Hepatocyte (in vitro differentiated cells): ENCODE results near the gene NME9. TPM values are rescaled to one million over a fixed set of nuclear protein-coding genes. Genes with fewer than 3 reads are reported as not detected.

Experiments
- DNase-seq: peaks from one replicate; pipeline ENCODE4 v3.0.0-alpha.2; 2016; ENCODE audit warnings: low spot score
- H2AFZ ChIP-seq: fragments of 200-600 bp; sonication (generic); 2 replicates; pipeline ENCODE4 v1.6.0; 2016; ENCODE audit warnings: antibody characterized with exemption, mild to moderate bottlenecking
- H3K27ac ChIP-seq: fragments of 200-600 bp; sonication (generic); 2 replicates; pipeline ENCODE4 v1.5.1; 2016; ENCODE audit warnings: mild to moderate bottlenecking
- H3K27me3 ChIP-seq: fragments of 200-600 bp; sonication (generic); 2 replicates; pipeline ENCODE4 v1.6.1; 2016
- H3K36me3 ChIP-seq: fragments of 200-600 bp; sonication (generic); replicated peaks from 2 replicates; pipeline ENCODE4 v1.5.1; 2016; ENCODE audit warnings: low read depth; ENCODE audit not compliant: insufficient read depth
- H3K4me1 ChIP-seq: fragments of 200-600 bp; sonication (generic); 2 replicates; pipeline ENCODE4 v1.5.1; 2016; ENCODE audit warnings: mild to moderate bottlenecking, moderate library complexity; ENCODE audit not compliant: insufficient read depth
- H3K4me2 ChIP-seq: fragments of 200-600 bp; sonication (generic); 2 replicates; pipeline ENCODE4 v1.6.0; 2016
- H3K4me3 ChIP-seq: fragments of 200-600 bp; sonication (generic); 2 replicates; pipeline ENCODE4 v1.5.1; 2016; ENCODE audit warnings: mild to moderate bottlenecking
- H3K79me2 ChIP-seq: fragments of 200-600 bp; sonication (generic); 2 replicates; pipeline ENCODE4 v1.6.0; 2017; ENCODE audit warnings: mild to moderate bottlenecking
- H3K9me2 ChIP-seq: fragments of 200-600 bp; sonication (generic); replicated peaks from 2 replicates; pipeline ENCODE4 v1.6.0; 2017; ENCODE audit warnings: mild to moderate bottlenecking; ENCODE audit not compliant: insufficient read depth
- H3K9me3 ChIP-seq: fragments of 200-600 bp; sonication (generic); 2 replicates; pipeline ENCODE4 v1.5.1; 2016; ENCODE audit warnings: low read depth, mild to moderate bottlenecking
- H4K20me1 ChIP-seq: fragments of 200-600 bp; sonication (generic); 2 replicates; pipeline ENCODE4 v1.6.0; 2016; ENCODE audit warnings: mild to moderate bottlenecking; ENCODE audit not compliant: insufficient read depth, poor library complexity, severe bottlenecking
- CTCF ChIP-seq: fragments of 200-600 bp; sonication (generic); IDR thresholded peaks from 2 replicates; pipeline ENCODE4 v1.5.1; 2016; ENCODE audit warnings: antibody characterized with exemption, mild to moderate bottlenecking; ENCODE audit not compliant: poor library complexity
- EZH2 ChIP-seq: fragments of 200-600 bp; sonication (generic); IDR thresholded peaks from 2 replicates; pipeline ENCODE4 v1.6.1; 2016; ENCODE audit warnings: antibody characterized with exemption, mild to moderate bottlenecking, borderline replicate concordance
- EZH2phosphoT487 ChIP-seq: fragments of 200-600 bp; sonication (generic); IDR thresholded peaks from one replicate; pipeline ENCODE4 v1.6.1; 2018; ENCODE audit warnings: antibody characterized with exemption, mild to moderate bottlenecking, low read depth, moderate library complexity; ENCODE audit not compliant: unreplicated experiment, severe bottlenecking
- WGBS: methylation state at CpG from one replicate; pipeline ENCODE4 v1.1.6; 2016; ENCODE audit warnings: low lambda C conversion rate; ENCODE audit errors: missing lambda C conversion rate; 5-methylcytosine and 5-hydroxymethylcytosine counted together
- polyA plus RNA-seq: library from polyadenylated mRNA; unstranded; fragments of >200 nt; fragmentation: Nextera tagmentation; extraction: Ambion mirVana; gene quantifications from 2 replicates; pipeline ENCODE4 v1.2.1, GENCODE V29; 2016
- total RNA-seq: library from RNA; depleted of rRNA; stranded (reverse); fragments of >200 nt; gene quantifications from 2 replicates; pipeline ENCODE4 v1.2.3, GENCODE V29; 2014

NME9 gene
- total and polyA plus RNA-seq, 2 experiments from 2014 or later = 1.0 TPM; not detected in 1

- Histone ChIP-seq H3K27ac (no peak overlapping the region), H3K4me2 (no peak overlapping the region), H3K36me3 (no peaks in the 10 kb centered on the region), H2AFZ (no peak overlapping the region), H3K4me1 (no peaks in the 10 kb centered on the region), H3K4me3 (no peak overlapping the region), H3K9me2 (no peaks in the 10 kb centered on the region), H3K79me2 (no peaks in the 10 kb centered on the region), H3K27me3 (no peaks in the 10 kb centered on the region), H3K9me3 (no peaks in the 10 kb centered on the region), H4K20me1 (no peaks in the 10 kb centered on the region)
- WGBS = 94% methylated on average over 2 of the region's 2 CpGs
- DNase-seq = no peak
- no peak for TF ChIP-seq EZH2phosphoT487
Observed at GRCh38 chr3:138289260-138289659, 40.4 kb downstream of the NME9 start.

DNA sequence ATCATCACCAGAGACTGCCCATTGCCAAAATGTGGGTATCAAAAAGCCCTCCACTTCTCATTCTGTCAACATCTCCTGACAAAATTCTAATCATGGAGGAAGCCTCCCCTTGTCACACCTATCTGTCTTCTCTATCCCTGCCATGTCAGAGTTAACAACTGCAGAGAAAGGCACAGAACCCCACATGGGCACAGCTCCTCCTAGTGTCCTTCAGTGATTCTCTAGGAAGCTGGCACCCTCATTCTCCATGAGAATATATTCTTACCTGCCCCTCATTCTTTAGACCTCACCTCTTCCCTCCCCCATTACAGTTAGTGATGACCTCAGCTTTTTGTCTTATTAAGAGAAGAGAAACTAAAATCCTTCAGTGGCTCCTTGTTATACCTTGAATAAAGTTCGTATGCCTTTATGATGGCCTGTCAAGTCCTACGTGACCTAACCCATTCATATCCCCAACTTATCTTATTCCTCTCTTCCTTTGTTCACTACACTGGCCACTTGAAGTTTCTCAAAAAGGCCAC is 44.6 kb downstream of the NME9 start:
- Histone ChIP-seq H3K27ac (no peak overlapping the region), H3K27me3 (no peaks in the 10 kb centered on the region), H2AFZ (no peak overlapping the region), H3K4me3 (no peak overlapping the region), H3K36me3 (no peaks in the 10 kb centered on the region), H3K4me1 (no peaks in the 10 kb centered on the region), H4K20me1 (no peaks in the 10 kb centered on the region), H3K79me2 (no peaks in the 10 kb centered on the region), H3K9me3 (no peaks in the 10 kb centered on the region), H3K9me2 (no peaks in the 10 kb centered on the region), H3K4me2 (no peak overlapping the region)
- TF ChIP-seq EZH2 (no peak), CTCF (no peak), EZH2phosphoT487 (no peak)
- WGBS = 98% methylated on average over 2 of the region's 2 CpGs
- no peak for DNase-seq

DNA sequence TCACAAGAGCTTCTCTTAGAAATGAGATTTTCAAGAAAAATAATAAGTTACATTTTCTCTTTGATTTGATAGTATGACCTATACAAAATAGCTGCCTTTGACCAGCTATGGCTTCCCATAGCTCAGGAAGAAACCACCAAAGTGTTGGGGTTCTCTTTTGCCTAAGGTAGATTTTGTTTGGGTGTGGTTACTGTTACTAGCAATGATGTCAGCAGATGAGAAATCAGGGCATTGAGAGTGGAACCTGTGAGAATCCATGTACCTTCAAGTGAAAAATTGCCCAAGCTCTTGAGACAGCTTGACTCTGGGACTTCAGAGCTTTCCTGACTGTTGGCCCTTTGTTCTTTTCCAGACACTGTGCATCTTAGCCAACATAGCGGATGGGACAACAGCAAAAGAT is 45.6 kb downstream of the NME9 start:
- H3K9me3 ChIP-seq = no peaks in the 10 kb centered on the region
- no peaks in the 10 kb centered on the region for H3K79me2 ChIP-seq
- no peak overlapping the region for H3K4me2 ChIP-seq
- H3K36me3 ChIP-seq = no peaks in the 10 kb centered on the region
- no peak overlapping the region for H3K27ac ChIP-seq
- no peak for DNase-seq
- H3K9me2 ChIP-seq = no peaks in the 10 kb centered on the region
- no peaks in the 10 kb centered on the region for H3K4me1 ChIP-seq
- WGBS = 92% methylated on average over 1 of the region's 1 CpG
- TF ChIP-seq EZH2 (no peak), EZH2phosphoT487 (no peak), CTCF (no peak)
- H4K20me1 ChIP-seq = no peaks in the 10 kb centered on the region
- H3K27me3 ChIP-seq = no peaks in the 10 kb centered on the region
- H3K4me3 ChIP-seq = no peak overlapping the region
- no peak overlapping the region for H2AFZ ChIP-seq

DNA sequence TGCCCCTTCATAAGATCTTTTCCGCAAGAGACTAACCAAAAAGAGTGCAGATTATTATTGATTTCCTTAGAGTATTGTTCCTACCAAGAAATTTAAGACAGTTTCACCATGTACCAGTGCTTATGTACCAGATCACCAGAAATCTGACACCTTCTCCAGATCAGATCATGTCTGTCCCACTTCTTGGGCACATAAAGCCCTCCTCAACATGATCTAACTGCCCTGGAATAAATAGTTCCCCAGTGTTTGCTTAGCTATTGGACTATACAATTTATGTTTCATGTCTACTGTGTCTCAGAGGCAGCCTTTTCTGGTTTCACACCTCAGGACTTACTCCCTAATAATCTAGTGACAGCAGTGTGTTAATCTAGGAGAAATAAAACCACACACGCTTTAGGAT is 46.8 kb downstream of the NME9 start:
- Histone ChIP-seq H3K4me3 (no peak overlapping the region), H2AFZ (no peak overlapping the region), H3K79me2 (no peaks in the 10 kb centered on the region), H3K4me2 (no peak overlapping the region), H3K27me3 (no peaks in the 10 kb centered on the region), H4K20me1 (no peaks in the 10 kb centered on the region), H3K27ac (no peak overlapping the region), H3K4me1 (no peaks in the 10 kb centered on the region), H3K36me3 (no peaks in the 10 kb centered on the region), H3K9me3 (no peaks in the 10 kb centered on the region), H3K9me2 (no peaks in the 10 kb centered on the region)
- no peak for DNase-seq
- no peak for TF ChIP-seq EZH2phosphoT487
- TF ChIP-seq CTCF = no peak
- no peak for TF ChIP-seq EZH2
- 97% methylated on average over 2 of the region's 2 CpGs for WGBS
